Erythroblast (primary cell): ENCODE measurements around the gene CEP83.

ENCODE experiments used
- GATA1 ChIP-seq: IDR thresholded peaks from 2 replicates; pipeline ENCODE4 v1.6.1; 2011; ENCODE audit warnings: low read depth, mild to moderate bottlenecking, control low read depth, low read length, moderate library complexity
- POLR2A ChIP-seq: IDR thresholded peaks from 2 replicates; pipeline ENCODE4 v1.6.1; 2011; ENCODE audit warnings: mild to moderate bottlenecking, low read length

GRCh38 chr12:94481734-94482133 is 22.1 kb upstream of the CEP83 start:
- TF ChIP-seq POLR2A, result no peak
- TF ChIP-seq GATA1, result no peak
